PC-9 (cell line): ENCODE results near the gene URM1. TPM values are rescaled to one million over a fixed set of nuclear protein-coding genes. Genes with fewer than 3 reads are reported as not detected.
"Not testable (repeated sequence)": the region's sequence is repeated elsewhere in the genome, so short reads cannot be mapped to it uniquely, and the experiment has no call there.

Source experiments
- BruUV-seq: library from RNA; stranded (reverse); fragments of 400-500 nt; replicated peaks from 2 replicates; lab custom pipeline; 2021; lab: Mats Ljungman, UMichigan
- CTCF ChIA-PET: fragments of 300-600 bp; sonication (Branson Sonifier 250); formaldehyde crosslinking; loops from one replicate; lab custom pipeline; 2022; ENCODE audit warnings: antibody characterized with exemption; lab: Charles Lee
- POLR2A ChIA-PET: fragments of 300-600 bp; sonication (Branson Sonifier 250); formaldehyde crosslinking; loops from one replicate; lab custom pipeline; 2022; ENCODE audit warnings: antibody characterized with exemption; ENCODE audit not compliant: unreplicated experiment; lab: Charles Lee
- DNase-seq, 2 experiments: peaks; one replicate each; pipeline versions ENCODE4 v3.0.0 to v3.0.0-alpha.2; 2015 to 2022; ENCODE audit warnings: mixed read lengths in 1 of 2
- H2AFZ ChIP-seq: fragments of 200-600 bp; sonication (generic); 2 replicates; pipeline ENCODE4 v1.8.1; 2017; ENCODE audit warnings: antibody characterized with exemption
- H3F3A ChIP-seq: fragments of 200-600 bp; sonication (generic); 2 replicates; pipeline ENCODE4 v1.8.1; 2017; ENCODE audit warnings: antibody characterized with exemption, mild to moderate bottlenecking, low read depth; ENCODE audit not compliant: insufficient read depth
- H3K27ac ChIP-seq: fragments of 200-600 bp; sonication (generic); 2 replicates; pipeline ENCODE4 v1.6.1; 2016; ENCODE audit warnings: mixed run types
- H3K27me3 ChIP-seq: fragments of 200-600 bp; sonication (generic); 2 replicates; pipeline ENCODE4 v1.6.1; 2016; ENCODE audit warnings: low read depth, mixed run types; ENCODE audit not compliant: insufficient read depth
- H3K36me3 ChIP-seq: fragments of 200-600 bp; sonication (generic); 2 replicates; pipeline ENCODE4 v1.6.1; 2016; ENCODE audit warnings: low read depth, mixed run types
- H3K4me1 ChIP-seq: fragments of 200-600 bp; sonication (generic); replicated peaks from 2 replicates; pipeline ENCODE4 v1.6.1; 2016; ENCODE audit warnings: mixed run types; ENCODE audit not compliant: insufficient read depth
- H3K4me2 ChIP-seq: fragments of 200-600 bp; sonication (generic); 2 replicates; pipeline ENCODE4 v1.6.1; 2017; ENCODE audit warnings: mixed run types
- H3K4me3 ChIP-seq: fragments of 200-600 bp; sonication (generic); 2 replicates; pipeline ENCODE4 v1.6.1; 2016; ENCODE audit warnings: mixed run types
- H3K79me2 ChIP-seq: fragments of 200-600 bp; sonication (generic); 2 replicates; pipeline ENCODE4 v1.6.1; 2017; ENCODE audit warnings: low read depth, mixed run types
- H3K9me2 ChIP-seq: fragments of 200-600 bp; sonication (generic); 2 replicates; pipeline ENCODE4 v1.8.1; 2017; ENCODE audit warnings: mild to moderate bottlenecking; ENCODE audit not compliant: insufficient read depth
- H3K9me3 ChIP-seq: fragments of 200-600 bp; sonication (generic); 2 replicates; pipeline ENCODE4 v1.8.1; 2016; ENCODE audit warnings: low read depth; ENCODE audit not compliant: insufficient read depth
- H4K20me1 ChIP-seq: fragments of 200-600 bp; sonication (generic); 2 replicates; pipeline ENCODE4 v1.8.1; 2017; ENCODE audit not compliant: insufficient read depth
- CTCF ChIP-seq: fragments of 200-600 bp; sonication (generic); conservative IDR thresholded peaks from 2 replicates; pipeline ENCODE4 v1.6.1; 2017; ENCODE audit warnings: mixed run types, antibody characterized with exemption, mild to moderate bottlenecking, moderate library complexity
- EZH2 ChIP-seq: fragments of 200-600 bp; sonication (generic); IDR thresholded peaks from 2 replicates; pipeline ENCODE4 v1.8.0; 2017; ENCODE audit warnings: antibody characterized with exemption, low read depth
- intact Hi-C: fragments of 100-400 bp; cut with micrococcal nuclease; formaldehyde crosslinking; loops from one replicate; pipeline ENCODE4 v1.10.0; 2022; ENCODE audit not compliant: unreplicated experiment
- total RNA-seq: library from RNA; stranded (reverse); gene quantifications from 2 replicates; pipeline ENCODE4 v1.2.3, GENCODE V29; 2021

URM1 gene
- total RNA-seq, 1 experiment from 2014 or later = 98.1 TPM

- no peak for DNase-seq
- TF ChIP-seq EZH2 = no peak
- TF ChIP-seq CTCF = no peak
- H3K9me3 ChIP-seq = no peaks in the 10 kb centered on the region
- BruUV-seq = no TSS peak
- H3F3A ChIP-seq = peaks cover 5% of the 10 kb centered on the region
- no peak overlapping the region for H3K27ac ChIP-seq
- H3K4me2 ChIP-seq = no peak overlapping the region
- no peaks in the 10 kb centered on the region for H4K20me1 ChIP-seq
- H3K4me1 ChIP-seq = peaks cover 14% of the 10 kb centered on the region
- no peaks in the 10 kb centered on the region for H3K9me2 ChIP-seq
- H3K79me2 ChIP-seq = no peaks in the 10 kb centered on the region
- no peaks in the 10 kb centered on the region for H3K27me3 ChIP-seq
- H3K36me3 ChIP-seq = no peaks in the 10 kb centered on the region
- intact Hi-C loops = loop anchor here (1.0 to 5.0 kb wide), 2 partner anchors 69 to 116 kb away; partner anchors contain the start of gene SLC27A4
- no peak overlapping the region for H3K4me3 ChIP-seq
- H2AFZ ChIP-seq = no peak overlapping the region
- CTCF ChIA-PET = interaction anchor here (0.9 to 2.6 kb wide), 2 partner anchors 49 to 287 kb away, joined by 3 to 8 read pairs; no protein-coding TSS in a partner anchor
- POLR2A ChIA-PET = no interaction called here
These were observed 40.4 kb downstream of the URM1 start for GRCh38 chr9:128411364-128412119.

- H3K9me2 ChIP-seq = no peaks in the 10 kb centered on the region
- BruUV-seq = no TSS peak
- H3K79me2 ChIP-seq = no peaks in the 10 kb centered on the region
- intact Hi-C loops = loop anchor here (1.0 to 5.0 kb wide), 2 partner anchors 70 to 117 kb away; partner anchors contain the start of gene SLC27A4
- H3K4me2 ChIP-seq = no peak overlapping the region
- ChIA-PET CTCF (interaction anchor here (2.6 kb wide), 1 partner anchor 50 kb away, joined by 8 read pairs; no protein-coding TSS in a partner anchor), POLR2A (no interaction called here)
- peaks cover 5% of the 10 kb centered on the region for H3F3A ChIP-seq
- no peaks in the 10 kb centered on the region for H3K27me3 ChIP-seq
- no peak overlapping the region for H3K4me3 ChIP-seq
- H3K27ac ChIP-seq = no peak overlapping the region
- H4K20me1 ChIP-seq = no peaks in the 10 kb centered on the region
- no peak overlapping the region for H2AFZ ChIP-seq
- TF ChIP-seq CTCF (peak; percentile 71), EZH2 (no peak)
- H3K36me3 ChIP-seq = no peaks in the 10 kb centered on the region
- H3K4me1 ChIP-seq = peaks cover 15% of the 10 kb centered on the region
- H3K9me3 ChIP-seq = no peaks in the 10 kb centered on the region
- peak in 1 of 2 experiments; percentile 65 for DNase-seq
These were observed 41.1 kb downstream of the URM1 start for GRCh38 chr9:128412120-128412790.

GRCh38 chr9:128413728-128414127 is 42.6 kb downstream of the URM1 start:
- H2AFZ ChIP-seq, H3F3A ChIP-seq, CTCF ChIA-PET, H3K27ac ChIP-seq, H3K9me2 ChIP-seq, DNase-seq, H3K9me3 ChIP-seq, BruUV-seq, H3K4me3 ChIP-seq, H3K36me3 ChIP-seq, H3K79me2 ChIP-seq, H4K20me1 ChIP-seq, H3K4me2 ChIP-seq, POLR2A ChIA-PET, H3K27me3 ChIP-seq: not testable (repeated sequence)
- intact Hi-C loops = loop anchor here (5.0 kb wide), 1 partner anchor 71 kb away; the partner anchor contains the start of gene SLC27A4
- peaks cover 15% of the 10 kb centered on the region for H3K4me1 ChIP-seq
